Esophagus mucosa (tissue), 1 donor: ENCODE data around the gene TAL2. TPM values are rescaled to one million over a fixed set of nuclear protein-coding genes. Genes with fewer than 3 reads are reported as not detected.

Source experiments
- ATAC-seq: fragments of 200-7000 bp; cut with Tn5 transposase; one replicate; pipeline ENCODE4 v1.9.1; 2020
- total RNA-seq: library from RNA; stranded (reverse); gene quantifications from one replicate; pipeline ENCODE4 v1.2.4, GENCODE V29; 2023
- donor health status: DM: yes; HTN: yes; CAD: no.

The TAL2 gene
- total RNA-seq: not detected

GRCh38 chr9:105662184-105663104, at the start of gene TAL2:
TSS of gene TAL2 (plus strand) at chr9:105662457. CDS start at chr9:105662497, 40 bp downstream.
- ATAC-seq: no peak

- no peak for ATAC-seq
Measured at GRCh38 chr9:105621001-105621400, 41.3 kb upstream of the TAL2 start.

- no peak for ATAC-seq
Measured at GRCh38 chr9:105625088-105625487, 37.2 kb upstream of the TAL2 start.

DNA sequence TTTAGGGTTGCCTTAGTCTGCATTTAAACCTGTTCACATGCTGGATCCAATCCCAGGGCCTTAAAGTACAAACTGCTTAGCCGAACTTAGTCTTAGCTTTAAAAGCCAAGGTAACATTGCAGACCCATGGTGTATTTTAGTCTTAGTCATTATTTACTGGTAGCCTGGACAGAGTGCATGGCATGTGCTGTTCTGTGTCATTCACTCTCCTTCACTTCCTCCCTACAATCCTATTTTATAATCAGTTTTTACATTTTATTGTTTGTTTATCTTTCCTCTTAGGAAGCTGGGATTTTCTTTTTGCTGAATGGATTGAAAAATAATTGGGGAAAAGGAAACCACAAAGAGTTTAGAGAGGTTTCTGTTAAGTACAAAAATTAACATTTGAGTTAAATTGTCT, 29.4 kb upstream of the TAL2 start:
- no peak for ATAC-seq

- no peak for ATAC-seq
Measured at GRCh38 chr9:105633411-105633810, 28.8 kb upstream of the TAL2 start.

- no peak for ATAC-seq
Measured at GRCh38 chr9:105636331-105636730, 25.9 kb upstream of the TAL2 start.

- no peak for ATAC-seq
Measured at GRCh38 chr9:105637787-105638395, 24.4 kb upstream of the TAL2 start.

DNA sequence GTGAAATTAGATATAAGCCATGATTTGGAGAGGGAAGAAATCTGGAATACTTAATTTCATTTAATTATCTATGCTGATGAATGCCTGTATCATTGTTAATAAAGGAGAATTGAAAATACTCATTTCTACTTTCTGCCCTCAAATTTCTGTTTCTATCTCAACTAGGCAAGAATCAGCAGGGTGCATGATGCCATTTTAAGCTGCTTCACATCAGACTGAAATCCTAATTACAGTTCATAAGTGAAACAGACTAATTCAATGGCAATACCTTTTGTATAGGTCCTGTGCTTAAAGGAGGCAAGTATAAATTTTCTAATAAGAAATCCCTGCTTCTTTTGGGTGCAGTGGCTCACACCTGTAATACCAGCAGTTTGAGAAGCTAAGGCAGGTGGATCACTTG, 22.3 kb upstream of the TAL2 start:
- no peak for ATAC-seq

- no peak for ATAC-seq
Measured at GRCh38 chr9:105643795-105644194, 18.5 kb upstream of the TAL2 start.

GRCh38 chr9:105646879-105647594, 15.2 kb upstream of the TAL2 start:
- no peak for ATAC-seq

- ATAC-seq: no peak
Measured at GRCh38 chr9:105647595-105648349, 14.5 kb upstream of the TAL2 start.

DNA sequence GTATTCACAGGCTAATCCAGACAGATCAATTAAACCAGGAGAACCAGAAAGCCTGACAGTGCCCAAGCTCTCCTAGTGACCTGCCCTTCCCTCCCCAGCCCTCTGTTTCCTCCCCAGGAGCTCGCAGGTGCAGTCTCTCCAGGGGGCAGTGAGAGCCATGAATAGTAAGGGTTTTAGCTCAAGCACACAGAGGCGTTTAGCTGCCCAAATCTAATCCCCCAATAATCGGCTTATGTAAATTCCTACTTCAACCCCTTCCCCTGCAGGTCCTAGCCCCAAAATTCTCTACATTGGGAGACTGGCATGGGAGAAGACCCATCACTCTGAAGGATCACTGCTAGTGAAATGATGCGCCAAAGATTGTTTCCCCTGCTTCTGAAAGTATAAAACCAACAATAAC, 10.5 kb upstream of the TAL2 start:
- no peak for ATAC-seq

DNA sequence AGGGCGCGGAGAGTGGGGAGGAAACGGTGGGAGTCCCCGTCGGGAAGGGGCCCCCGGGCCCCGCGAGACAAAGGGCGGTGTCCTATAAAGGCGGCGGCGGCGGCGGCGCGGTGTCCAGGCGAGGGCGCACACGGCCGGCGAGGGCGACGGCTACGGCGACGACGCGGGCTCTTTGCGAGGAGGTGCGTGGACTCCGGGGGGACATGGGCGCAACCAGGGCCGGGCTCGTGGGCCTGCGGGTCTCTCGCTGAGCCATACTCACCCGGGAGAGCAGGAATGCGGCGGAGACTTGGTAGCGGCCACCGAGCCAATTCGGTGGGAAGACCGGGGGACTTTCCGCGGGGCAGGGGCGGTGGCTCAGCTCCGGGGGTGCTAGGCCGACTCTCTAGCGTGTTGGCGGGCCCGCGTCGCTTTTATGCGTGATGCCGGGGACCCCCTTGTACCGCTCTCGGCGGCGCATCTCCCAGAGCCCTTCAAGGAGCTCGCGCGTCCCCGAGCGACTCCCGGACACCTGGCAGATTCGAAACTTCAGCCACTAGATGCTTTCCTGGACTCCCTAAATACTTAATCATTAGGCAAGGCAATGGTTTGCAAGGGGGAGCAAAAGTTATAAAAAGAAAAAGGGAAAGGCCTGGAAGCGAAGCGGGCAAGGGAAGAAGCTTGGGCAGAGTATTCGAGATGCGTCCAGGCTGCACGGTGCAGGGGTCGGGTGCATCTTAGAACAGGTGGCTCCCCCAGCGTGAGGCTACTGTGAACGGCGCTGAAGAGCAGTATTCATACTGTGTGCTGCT, 5.9 kb upstream of the TAL2 start:
- ATAC-seq: peak; percentile 57

DNA sequence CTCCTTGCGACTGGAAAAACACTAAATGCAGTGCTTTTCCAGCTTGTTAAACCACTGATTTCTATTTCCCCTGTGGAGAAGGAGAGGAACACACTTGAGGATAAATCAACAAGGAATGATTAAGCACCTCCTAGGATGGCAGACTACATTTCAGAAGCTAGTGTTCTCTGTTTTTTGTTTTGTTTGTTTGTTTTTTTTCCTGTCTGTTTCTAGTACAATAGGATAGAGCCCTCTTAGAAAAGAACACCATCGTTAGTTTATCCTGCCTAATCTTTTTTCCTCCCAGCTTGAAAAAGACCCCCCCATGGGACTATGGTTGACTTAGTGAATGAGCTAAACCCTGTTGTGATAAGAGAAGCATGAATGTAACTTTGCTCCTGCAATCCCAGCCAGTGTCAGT, 3.9 kb upstream of the TAL2 start:
- no peak for ATAC-seq

- ATAC-seq: no peak
Measured at GRCh38 chr9:105661011-105661410, 1.2 kb upstream of the TAL2 start.

DNA sequence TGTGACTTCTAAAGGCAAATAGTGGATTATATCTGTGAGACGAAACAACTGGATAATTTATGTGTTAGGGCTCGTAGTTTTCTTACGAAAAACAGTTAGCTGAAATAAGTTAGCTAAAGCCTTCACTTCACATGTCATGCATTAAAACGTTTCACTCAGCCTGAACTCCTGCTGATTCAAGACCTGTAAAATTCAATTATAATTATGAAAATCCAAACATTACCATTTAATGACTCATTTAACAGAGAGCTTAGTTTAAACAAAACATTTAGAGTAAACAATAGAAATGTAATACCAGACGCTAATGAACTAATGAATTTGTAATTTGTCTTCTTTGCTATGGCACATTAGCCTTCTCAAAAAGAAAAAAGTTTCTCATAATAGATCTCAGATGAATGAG, 1.7 kb downstream of the TAL2 start:
- ATAC-seq: no peak

- no peak for ATAC-seq
Measured at GRCh38 chr9:105667867-105668266, 5.6 kb downstream of the TAL2 start.

DNA sequence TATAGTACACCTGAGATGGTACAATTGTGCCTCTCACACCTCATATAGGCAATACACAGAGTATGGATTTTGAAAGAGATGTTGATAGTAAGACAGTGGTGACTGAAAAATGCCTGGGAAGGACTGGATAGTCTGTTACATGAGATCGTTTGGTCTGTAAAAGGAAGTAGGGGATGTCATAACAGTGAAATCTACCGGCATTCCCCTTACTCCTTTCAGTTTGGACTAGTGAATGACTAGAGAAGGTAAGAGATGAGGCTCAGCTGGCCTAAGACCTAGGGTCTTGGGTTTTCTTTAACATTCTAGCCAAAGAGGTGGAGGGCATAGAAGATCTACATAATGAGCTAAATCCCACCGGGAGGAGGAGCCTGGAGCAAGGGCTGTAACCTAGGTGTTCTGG, 8.1 kb downstream of the TAL2 start:
- ATAC-seq: no peak

- no peak for ATAC-seq
Measured at GRCh38 chr9:105670775-105671174, 8.5 kb downstream of the TAL2 start.

DNA sequence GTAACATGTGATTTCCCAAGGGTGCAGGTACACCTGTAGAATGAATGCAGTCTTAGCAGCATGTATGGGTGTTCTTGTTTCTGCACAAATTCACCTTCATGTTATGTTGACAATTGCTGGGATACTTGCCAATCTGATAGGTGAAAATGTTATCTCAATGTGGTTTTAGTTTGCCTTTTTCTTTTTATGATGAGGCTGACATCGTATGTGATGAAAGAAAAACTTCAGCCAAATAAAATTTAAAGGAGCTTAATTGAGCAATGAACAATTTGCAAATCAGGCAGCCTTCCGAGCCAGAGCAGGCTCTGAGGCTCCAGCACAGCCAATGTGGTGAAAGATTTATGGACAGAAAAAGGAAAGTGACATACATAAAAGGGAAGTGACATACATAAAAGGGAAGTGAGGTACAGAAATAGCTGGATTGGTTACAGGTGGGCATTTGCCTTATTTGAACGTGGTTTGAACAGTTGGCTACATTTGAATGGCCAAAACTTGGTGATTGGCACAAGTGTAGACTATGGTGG, 10.5 kb downstream of the TAL2 start:
- ATAC-seq: no peak

DNA sequence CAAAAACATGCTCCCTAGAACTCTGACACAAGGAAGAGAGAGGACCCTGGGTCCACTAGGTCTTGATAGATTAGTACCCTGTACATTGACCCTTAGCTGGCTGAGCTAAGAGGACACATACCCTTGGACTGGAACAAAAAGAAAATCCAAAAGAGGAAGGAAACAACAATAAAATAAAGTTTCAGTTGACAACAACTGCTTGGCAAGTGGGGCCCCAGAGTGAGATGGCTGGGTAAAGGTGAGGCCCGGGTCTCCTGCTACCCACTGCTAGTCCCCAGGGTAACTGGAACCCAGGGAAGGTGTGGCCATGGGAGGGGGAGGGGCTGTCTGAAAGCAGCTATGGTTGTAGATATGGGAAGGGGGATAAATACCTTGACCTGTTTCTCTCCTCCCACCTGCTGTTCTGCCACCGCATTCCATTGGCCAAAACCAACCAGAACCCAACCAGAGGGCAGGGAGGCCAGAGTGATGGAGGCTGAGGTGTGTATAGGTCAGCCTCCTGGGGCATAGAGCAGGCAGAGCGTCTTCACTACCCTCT, 11.7 kb downstream of the TAL2 start:
- no peak for ATAC-seq
